ENCODE results near the gene TMEM248. TPM values are rescaled to one million over a fixed set of nuclear protein-coding genes. Genes with fewer than 3 reads are reported as not detected.

Gene TMEM248
- total and polyA plus RNA-seq, 10 of the 15 experiments (the other 5 are each of a cell fraction or from before 2014, with no cell fraction given): 6.3 to 93.5 (median 64.9) TPM

DNA sequence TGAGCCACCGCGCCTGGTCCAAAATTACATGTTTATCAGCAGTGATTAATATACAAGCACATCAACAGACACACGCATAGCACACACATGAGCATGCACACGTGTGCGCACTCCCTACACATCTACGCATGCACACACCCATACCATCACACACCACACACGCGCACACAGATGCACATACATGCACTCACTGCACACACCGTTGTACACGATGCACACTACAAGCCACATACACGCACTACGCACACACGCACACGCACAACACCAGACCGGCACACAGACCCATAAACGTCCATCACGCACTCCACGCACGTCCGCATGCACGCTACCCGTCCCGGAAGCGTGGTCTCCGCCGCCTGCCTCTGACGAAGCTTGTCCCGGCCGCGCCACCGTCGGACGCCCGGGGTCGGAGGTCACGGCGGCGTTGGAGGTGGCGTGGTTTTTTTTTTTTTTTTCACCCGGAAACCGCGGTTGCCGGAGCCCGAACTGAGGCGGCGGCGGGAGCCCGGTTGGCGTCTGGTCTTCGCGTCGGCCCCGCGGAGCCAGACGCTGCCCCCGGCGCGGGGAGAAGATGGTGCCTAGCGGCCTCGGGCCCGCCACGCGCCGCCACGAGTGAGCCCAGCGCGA lies at the start of gene TMEM248 (continued):
- TF ChIP-seq, protein P1, sequence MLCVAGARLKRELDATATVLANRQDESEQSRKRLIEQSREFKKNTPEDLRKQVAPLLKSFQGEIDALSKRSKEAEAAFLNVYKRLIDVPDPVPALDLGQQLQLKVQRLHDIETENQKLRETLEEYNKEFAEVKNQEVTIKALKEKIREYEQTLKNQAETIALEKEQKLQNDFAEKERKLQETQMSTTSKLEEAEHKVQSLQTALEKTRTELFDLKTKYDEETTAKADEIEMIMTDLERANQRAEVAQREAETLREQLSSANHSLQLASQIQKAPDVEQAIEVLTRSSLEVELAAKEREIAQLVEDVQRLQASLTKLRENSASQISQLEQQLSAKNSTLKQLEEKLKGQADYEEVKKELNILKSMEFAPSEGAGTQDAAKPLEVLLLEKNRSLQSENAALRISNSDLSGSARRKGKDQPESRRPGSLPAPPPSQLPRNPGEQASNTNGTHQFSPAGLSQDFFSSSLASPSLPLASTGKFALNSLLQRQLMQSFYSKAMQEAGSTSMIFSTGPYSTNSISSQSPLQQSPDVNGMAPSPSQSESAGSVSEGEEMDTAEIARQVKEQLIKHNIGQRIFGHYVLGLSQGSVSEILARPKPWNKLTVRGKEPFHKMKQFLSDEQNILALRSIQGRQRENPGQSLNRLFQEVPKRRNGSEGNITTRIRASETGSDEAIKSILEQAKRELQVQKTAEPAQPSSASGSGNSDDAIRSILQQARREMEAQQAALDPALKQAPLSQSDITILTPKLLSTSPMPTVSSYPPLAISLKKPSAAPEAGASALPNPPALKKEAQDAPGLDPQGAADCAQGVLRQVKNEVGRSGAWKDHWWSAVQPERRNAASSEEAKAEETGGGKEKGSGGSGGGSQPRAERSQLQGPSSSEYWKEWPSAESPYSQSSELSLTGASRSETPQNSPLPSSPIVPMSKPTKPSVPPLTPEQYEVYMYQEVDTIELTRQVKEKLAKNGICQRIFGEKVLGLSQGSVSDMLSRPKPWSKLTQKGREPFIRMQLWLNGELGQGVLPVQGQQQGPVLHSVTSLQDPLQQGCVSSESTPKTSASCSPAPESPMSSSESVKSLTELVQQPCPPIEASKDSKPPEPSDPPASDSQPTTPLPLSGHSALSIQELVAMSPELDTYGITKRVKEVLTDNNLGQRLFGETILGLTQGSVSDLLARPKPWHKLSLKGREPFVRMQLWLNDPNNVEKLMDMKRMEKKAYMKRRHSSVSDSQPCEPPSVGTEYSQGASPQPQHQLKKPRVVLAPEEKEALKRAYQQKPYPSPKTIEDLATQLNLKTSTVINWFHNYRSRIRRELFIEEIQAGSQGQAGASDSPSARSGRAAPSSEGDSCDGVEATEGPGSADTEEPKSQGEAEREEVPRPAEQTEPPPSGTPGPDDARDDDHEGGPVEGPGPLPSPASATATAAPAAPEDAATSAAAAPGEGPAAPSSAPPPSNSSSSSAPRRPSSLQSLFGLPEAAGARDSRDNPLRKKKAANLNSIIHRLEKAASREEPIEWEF (IDR thresholded peaks at IDR 0.05; ENCODE audit: insufficient replicate concordance, low read depth, low read length): no peak
- TF ChIP-seq NFXL1 (IDR thresholded peaks at IDR 0.05; ENCODE audit: borderline replicate concordance) (no peak), EED (IDR thresholded peaks at IDR 0.05; ENCODE audit: low read depth) (peak; percentile 52; the same call in 1 of the 2 replicates), TAF1 (IDR thresholded peaks at IDR 0.05; ENCODE audit: borderline replicate concordance, low read depth, low read length) (peak; percentile 57; the same call in 1 of the 2 replicates), ZNF207 (IDR thresholded peaks at IDR 0.05; ENCODE audit: borderline replicate concordance) (peak; percentile 94; the same call in 1 of the 2 replicates), SUZ12 (IDR thresholded peaks at IDR 0.05; ENCODE audit: unreplicated experiment) (no peak), MYB (IDR thresholded peaks at IDR 0.05; ENCODE audit: borderline replicate concordance, low read depth, low read length) (no peak), ZBED1 (IDR thresholded peaks at IDR 0.05; ENCODE audit: borderline replicate concordance) (peak; percentile 53; the same call in 1 of the 2 replicates), ZNF217 (IDR thresholded peaks at IDR 0.05) (no peak), ZNF622 (IDR thresholded peaks at IDR 0.05) (no peak), NFIC (IDR thresholded peaks at IDR 0.05; ENCODE audit: low read depth, low read length) (no peak), RELA (IDR thresholded peaks at IDR 0.05; ENCODE audit: borderline replicate concordance, partially characterized antibody) (peak; percentile 90), PAX5 (IDR thresholded peaks at IDR 0.05; ENCODE audit: borderline replicate concordance, low read depth, low read length) (peak; percentile 79; the same call in 1 of the 2 replicates), RUNX3 (IDR thresholded peaks at IDR 0.05; ENCODE audit: low read length) (peak; percentile 87), RCOR1 (conservative IDR thresholded peaks at IDR 0.05; ENCODE audit: low read depth, low read length) (no peak)
- TF ChIP-seq, protein P2, sequence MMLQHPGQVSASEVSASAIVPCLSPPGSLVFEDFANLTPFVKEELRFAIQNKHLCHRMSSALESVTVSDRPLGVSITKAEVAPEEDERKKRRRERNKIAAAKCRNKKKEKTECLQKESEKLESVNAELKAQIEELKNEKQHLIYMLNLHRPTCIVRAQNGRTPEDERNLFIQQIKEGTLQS (IDR thresholded peaks at IDR 0.05; ENCODE audit: borderline replicate concordance, extremely low read depth, low read depth, low read length): no peak
- TF ChIP-seq, protein P3, sequence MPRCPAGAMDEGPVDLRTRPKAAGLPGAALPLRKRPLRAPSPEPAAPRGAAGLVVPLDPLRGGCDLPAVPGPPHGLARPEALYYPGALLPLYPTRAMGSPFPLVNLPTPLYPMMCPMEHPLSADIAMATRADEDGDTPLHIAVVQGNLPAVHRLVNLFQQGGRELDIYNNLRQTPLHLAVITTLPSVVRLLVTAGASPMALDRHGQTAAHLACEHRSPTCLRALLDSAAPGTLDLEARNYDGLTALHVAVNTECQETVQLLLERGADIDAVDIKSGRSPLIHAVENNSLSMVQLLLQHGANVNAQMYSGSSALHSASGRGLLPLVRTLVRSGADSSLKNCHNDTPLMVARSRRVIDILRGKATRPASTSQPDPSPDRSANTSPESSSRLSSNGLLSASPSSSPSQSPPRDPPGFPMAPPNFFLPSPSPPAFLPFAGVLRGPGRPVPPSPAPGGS (IDR thresholded peaks at IDR 0.05; ENCODE audit: borderline replicate concordance, insufficient read depth, low read depth, low read length, poor library complexity, severe bottlenecking): peak; percentile 43
- TF ChIP-seq, protein P4, sequence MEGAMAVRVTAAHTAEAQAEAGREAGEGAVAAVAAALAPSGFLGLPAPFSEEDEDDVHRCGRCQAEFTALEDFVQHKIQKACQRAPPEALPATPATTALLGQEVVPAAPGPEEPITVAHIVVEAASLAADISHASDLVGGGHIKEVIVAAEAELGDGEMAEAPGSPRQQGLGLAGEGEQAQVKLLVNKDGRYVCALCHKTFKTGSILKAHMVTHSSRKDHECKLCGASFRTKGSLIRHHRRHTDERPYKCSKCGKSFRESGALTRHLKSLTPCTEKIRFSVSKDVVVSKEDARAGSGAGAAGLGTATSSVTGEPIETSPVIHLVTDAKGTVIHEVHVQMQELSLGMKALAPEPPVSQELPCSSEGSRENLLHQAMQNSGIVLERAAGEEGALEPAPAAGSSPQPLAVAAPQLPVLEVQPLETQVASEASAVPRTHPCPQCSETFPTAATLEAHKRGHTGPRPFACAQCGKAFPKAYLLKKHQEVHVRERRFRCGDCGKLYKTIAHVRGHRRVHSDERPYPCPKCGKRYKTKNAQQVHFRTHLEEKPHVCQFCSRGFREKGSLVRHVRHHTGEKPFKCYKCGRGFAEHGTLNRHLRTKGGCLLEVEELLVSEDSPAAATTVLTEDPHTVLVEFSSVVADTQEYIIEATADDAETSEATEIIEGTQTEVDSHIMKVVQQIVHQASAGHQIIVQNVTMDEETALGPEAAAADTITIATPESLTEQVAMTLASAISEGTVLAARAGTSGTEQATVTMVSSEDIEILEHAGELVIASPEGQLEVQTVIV (IDR thresholded peaks at IDR 0.05; ENCODE audit: borderline replicate concordance, partially characterized antibody): peak; percentile 89
- TF ChIP-seq, protein P5, sequence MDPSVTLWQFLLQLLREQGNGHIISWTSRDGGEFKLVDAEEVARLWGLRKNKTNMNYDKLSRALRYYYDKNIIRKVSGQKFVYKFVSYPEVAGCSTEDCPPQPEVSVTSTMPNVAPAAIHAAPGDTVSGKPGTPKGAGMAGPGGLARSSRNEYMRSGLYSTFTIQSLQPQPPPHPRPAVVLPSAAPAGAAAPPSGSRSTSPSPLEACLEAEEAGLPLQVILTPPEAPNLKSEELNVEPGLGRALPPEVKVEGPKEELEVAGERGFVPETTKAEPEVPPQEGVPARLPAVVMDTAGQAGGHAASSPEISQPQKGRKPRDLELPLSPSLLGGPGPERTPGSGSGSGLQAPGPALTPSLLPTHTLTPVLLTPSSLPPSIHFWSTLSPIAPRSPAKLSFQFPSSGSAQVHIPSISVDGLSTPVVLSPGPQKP (IDR thresholded peaks at IDR 0.05; ENCODE audit: low read depth, low read length): peak; percentile 89

Measured in GM12878 (cell line).